GM04503 (cell line): ENCODE results near the gene EFCAB6.

Experiments used
- DNase-seq: peaks from one replicate; pipeline ENCODE4 v3.0.0-alpha.2; 2012; ENCODE audit warnings: low read depth

The EFCAB6 gene

DNA sequence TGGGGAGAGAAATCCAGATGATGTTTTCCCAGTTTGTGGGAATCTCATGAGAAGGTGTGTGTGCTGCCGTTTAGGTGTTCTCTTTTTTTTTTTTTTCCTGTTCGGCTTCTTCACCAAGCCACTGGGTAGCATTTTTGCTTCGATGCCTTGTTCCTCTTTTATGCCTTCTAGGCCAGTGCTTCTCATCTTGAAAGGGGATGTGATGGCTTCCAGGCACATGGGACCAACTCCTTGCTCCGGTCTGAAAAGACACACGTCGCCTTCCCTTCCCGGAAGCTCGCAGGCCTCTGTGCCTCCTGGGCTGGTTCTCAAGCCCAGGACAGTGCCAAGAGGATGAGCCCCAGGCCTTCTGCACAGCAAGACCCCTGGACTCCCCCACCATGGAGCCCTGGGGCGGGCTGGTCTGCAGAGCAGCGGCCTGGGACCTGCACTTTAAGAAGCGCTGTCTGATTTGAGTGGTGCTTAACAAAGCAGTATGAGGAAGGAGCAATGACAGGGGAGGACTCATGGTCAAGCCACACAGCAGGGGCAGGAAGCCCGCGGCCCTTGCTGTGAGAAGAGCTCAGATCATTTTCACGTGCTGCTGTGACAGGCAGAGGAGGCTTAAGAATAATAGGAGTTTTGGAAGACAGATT is 241.5 kb downstream of the EFCAB6 start:
- DNase-seq, result no peak

DNA sequence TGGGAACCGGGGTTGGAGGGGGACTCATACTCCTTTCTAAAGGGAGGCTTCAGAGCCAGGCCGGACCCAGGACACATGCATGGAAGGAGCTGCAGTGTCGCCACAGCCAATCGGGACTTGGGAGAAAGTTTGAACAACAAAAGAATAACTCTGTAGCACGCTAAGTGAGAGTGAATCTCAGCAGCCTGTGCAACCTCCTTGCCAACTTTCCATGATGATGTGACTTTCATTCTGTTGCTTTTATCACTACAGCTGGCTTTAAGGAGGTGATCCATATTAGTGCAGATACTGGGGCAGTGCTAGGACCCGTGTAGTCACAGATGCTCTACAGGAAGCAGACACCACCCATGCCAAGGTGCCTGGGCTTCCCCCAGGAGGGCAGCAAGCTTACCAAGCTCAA is 243.0 kb downstream of the EFCAB6 start:
- no peak for DNase-seq

DNA sequence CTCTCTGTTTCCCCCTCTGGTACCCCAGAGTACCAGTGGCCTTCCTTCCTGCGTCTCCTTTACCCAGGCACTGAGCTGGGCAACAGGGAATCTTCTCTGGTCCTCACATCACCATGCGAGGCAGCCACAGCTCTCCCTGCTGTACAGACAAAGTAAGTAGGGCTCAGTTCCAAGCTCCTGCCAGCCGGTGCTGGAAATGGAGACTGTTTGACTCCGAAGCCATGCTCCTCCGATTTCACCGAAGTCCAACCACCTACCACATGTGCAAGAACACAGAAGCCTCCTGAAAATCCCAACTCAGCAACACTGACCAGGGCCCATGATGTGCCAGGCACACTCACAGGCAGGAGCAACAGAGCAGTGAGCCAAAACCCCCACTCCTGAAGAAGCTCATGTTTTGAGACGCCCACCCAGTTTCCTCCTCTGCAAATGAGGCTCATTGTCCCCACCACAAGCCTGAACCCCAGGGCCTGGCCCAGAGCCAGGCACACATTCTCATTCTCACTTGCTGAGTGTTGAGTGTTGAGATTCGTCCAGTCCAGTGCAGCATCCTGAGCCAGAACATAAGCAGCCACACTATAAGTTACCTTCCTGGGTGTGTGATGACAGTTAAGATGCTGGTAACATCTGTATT is 244.3 kb downstream of the EFCAB6 start:
- DNase-seq, result no peak

DNA sequence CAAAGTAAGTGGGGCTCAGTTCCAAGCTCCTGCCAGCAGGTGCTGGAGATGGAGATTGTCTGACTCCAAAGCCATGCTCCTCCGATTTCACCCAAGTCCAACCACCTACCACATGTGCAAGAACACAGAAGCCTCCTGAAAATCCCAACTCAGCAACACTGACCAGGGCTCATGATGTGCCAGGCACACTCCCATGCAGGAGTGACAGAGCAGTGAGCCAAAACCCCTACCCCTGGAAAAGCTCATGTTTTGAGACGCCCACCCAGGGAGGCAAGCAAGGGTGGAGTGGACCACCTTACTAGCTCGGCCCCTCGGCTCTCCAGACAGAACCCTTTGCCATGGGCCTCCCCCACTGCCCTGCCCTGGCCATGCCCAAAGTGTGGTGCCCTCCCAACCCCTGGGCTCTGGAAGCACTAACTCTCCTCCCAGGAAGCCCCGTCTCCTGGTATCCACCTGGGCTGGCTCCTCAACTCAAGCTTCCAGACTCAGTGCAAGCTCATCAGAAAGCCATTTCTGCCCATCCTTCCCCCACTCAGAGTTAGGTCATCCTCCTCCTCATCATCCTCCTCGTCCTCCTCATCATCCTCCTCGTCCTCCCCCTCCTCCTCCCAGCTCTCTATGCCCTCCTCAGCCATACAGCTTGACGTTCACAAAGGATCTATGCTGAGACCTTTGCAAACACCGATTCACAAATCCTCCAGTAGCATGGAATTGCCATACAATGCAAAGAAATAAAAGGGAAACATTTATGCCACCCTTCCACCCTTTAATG is 245.4 kb downstream of the EFCAB6 start:
- no peak for DNase-seq

DNA sequence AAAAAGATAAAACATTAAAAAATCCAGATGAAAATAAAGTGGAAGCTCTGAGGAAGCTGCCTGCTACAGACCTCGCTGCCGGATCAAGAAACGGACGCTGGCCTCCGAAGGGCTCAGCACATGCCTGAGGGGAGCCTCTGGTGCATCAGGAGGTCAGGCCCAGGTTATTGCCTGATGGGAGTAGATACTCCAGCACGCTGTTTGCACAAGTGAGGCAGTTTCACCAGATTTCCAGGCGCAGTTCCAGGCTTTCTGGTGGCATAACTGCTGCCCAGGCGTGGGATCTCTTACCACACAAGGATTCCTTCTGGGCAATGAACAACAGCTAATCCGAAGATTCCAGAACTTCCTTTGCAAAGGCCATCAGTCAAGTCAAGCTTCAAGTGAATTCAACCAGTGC is 246.1 kb downstream of the EFCAB6 start:
- DNase-seq, result peak; percentile 10

DNA sequence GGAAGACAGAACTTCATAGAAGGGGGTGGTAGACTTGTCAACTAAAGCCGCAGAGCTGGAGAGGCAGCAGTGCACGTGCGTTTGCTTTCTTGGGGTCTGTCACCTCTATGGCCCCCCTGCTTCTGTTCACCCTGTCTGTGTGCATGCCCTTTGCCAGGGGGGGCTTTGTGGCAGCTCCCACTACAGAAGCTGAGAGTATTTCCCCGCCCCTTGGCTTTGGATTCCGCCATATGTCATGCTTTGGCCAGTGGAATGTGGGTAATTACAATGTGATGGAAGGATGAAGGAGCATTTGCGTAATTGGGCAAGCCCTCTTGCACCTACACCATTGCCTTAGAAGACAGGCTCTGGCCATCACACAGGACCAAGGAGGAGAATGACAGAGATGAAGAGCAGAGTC is 247.2 kb downstream of the EFCAB6 start:
- DNase-seq, result no peak

DNA sequence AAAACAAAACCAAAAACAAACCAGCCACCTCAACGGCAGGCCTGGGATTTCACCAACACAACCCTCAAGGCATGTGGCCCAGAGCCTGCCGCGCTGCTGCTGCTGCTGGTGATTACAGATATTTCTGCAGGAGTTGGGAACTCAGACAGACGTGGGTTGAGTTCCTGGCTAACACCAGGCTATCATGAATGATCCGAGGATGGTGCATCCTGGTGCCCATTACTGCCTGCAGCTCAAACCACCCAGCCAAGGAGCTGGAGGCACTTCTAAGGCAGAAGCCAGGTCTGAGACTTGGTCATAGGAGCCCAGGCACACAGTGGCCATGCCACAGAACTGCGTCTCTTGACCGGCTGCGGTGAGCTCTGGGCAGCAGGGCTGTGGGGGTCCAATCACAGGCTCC is 248.5 kb downstream of the EFCAB6 start:
- no peak for DNase-seq

DNA sequence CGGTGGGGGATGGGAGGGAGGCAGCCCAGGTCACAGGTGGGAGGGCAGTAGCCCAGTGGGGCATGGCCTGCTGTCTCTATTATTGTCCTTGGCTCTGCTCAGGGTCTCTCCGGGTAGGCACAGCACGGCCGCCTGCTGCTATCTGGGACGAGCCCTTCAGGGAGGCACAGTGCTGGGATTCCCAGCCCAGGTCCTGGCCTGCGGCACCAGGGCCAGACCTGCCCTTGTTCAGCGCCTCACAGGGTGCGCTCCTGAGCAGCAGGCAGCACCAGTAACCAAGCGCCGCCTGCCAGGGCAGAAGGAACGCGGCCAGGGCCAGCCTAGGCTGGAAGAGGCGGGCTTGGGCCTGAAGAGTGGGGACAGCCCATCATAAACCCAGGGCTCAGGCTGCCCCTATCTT is 249.3 kb downstream of the EFCAB6 start:
- no peak for DNase-seq

DNA sequence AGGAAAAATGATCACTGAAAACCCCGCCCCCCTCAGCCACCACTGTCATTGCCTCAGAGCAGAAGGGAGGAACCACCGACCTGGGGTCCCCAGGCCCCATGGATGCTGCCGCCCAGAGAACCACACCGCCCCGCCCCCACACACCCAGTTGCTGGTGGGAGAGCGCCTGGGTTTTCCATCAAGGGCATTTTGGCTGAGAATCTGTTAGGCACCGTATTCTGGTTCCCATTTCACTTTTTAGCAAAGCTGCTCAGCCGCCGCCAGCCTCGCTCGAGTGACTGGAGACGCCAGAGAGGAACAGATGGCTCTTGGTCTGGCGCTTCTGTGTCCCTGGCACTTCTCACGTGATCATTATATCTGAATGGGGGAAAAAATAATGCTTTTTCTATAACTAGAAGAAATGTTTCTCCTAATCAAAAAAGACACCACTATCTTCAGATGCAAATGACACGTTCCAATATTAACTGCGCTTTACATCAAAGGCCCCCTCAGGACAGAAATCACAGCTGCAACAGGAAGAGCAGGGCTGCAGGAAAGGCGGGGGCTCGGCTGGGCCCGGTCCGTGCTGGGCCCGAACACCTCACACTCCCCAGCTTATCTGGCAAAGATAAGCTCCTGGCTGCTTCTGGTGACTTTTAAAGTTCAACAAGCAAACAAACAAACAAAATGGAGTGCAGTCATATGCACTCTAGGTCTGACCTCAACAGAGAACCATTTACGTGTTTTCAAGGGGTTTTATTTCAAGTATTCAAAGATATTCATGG is 250.5 kb downstream of the EFCAB6 start:
- no peak for DNase-seq

DNA sequence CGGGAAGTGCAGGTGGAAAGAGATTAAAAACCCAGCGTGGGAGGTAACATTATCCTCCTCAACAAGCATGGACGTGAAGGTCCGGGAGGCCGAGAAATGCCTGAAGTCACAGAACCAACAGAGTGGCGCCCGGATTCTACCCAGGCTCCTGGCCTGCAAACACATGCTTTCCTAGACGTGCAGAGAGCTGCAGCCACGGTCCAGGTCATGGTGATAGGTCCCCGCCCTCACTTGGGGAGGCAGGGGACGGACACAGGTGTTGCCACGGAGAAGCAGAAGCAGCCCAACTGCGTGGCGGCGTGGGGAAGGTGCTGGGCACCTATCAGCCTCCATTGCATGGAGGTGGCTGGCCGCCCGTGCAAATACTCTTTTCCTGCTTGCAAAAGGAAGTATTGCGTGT is 251.5 kb downstream of the EFCAB6 start:
- no peak for DNase-seq

DNA sequence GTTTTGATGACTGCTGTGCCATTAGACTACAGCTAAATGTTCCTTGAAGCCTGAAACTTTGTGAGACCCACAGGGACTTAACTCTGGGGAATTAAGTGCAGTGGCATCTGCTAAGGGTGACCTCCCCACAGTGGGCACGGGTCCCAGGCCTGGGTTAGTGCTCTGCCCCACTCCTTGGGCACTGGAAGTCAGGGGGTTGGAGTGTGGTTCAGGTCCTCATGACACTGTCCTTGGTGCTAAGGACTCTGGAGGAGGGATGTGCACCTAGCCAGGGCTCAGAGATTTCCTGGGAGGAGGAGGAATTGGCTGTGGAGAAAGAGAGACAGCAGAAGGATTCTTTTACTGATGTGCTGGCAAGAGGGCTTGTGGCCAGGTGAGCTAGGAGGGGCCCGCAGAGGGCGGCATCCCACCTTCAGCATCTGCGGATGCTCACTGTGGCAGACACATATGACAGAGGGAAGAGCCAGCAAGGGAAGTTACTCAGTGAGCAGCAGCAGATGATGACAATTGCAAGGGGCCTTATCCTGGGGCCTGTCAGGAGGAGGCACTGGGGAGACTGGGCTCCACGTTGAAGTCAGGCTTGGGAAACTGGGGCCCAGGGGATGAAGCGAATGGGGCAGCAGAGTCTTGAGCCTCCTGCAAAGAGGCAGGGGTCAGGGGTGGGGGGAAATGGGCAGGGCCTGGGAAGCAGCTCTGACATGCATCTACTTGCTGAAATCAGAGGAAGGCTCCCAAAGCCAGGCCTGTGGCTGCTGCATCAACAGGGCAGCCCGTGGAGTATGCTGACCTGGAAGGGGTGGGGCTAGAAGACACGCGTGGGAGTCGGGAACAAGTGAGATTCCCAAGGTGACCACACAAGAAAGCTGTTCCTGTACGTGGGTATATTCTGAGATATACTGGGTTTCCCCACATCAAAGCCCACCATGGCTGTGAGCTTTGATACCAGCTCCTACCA is 256.3 kb downstream of the EFCAB6 start:
- no peak for DNase-seq

DNA sequence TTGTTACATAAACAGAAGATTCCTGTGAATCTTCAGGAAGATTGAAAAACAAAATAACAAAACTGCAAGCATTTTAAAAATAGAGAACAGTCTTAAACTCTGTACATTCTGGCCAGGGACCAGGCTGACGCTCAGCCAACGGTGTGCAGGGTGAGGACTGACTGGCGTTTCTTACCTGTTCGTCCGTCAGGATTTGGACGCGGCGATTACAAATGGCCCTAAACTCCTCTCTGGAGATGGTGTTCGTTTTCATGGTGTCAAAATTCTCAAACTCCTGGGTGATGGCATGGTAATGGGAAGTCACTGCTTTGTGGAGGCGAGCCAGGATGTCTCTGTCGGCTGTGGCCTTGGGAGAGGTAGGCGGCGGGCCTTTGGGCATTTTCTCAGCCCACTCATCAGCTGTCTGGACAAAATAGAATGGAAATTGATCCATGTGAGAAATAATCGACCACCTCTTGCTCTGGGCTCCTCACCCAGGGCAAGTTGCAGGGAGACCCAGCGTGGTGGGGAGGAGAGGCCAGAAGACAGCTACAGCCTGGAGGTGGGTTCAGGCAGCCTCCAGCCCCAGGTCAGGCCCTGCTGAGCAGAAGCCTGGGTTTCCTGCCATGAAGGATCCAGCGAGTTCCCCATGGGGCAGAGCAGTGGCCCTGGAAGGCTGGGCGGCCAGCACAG is 257.3 kb downstream of the EFCAB6 start:
- DNase-seq, result no peak

DNA sequence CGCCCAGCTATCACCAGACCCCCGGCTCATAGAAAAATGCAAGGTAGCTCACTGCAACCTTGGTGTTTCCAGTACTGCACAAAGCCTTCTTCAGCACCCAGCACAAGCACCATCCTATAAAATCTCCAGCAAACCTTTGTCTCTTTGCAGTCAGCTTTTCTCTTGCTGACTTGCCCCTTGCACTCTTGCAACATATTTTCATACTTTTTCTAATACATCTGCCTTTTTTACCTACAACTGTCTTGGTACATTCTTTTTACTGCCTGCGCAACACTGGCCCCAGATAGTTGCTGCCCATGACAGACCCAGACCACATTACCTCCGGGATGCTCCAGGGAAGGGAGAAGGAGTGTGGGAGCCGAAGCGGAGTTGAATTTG is 257.9 kb downstream of the EFCAB6 start:
- no peak for DNase-seq

DNA sequence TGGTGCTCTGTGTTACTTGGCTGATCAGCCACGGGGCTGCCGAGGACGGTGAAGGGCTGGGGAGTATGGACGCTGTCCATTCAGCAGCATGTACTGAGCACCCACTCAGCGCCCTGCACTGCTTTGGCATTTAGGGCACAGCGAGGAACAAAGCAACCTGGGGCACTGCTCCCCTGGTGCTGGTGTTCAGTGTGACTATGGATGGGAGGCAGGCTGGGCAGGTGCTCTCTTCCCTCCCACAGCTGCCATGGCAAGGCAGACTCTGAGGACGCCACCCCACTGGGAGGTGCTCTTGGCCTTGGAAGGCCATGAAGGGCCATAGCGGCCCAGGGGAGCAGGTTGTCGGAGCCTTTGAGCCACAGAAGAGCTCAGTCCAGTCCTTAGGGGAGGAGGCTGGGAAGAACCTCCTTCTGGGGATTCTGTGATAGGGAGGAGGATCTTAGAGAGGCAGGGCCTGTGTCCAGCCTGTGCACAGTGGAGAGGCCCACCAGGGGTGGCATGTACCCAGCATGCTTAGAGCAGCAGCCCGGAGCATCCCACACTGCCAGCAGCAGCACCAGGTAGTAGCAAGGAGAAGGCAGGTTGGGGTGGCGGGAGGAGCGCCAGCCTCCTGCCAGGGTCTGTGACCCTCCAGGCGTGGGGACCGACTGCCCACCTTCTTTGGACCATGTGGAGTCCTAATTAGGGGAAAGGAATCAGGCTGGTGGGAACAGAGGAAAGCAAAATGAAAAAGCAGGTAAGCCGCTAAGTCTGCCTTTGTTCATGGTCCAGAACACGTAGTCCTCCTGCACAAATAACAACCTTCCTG is 258.4 kb downstream of the EFCAB6 start:
- no peak for DNase-seq

DNA sequence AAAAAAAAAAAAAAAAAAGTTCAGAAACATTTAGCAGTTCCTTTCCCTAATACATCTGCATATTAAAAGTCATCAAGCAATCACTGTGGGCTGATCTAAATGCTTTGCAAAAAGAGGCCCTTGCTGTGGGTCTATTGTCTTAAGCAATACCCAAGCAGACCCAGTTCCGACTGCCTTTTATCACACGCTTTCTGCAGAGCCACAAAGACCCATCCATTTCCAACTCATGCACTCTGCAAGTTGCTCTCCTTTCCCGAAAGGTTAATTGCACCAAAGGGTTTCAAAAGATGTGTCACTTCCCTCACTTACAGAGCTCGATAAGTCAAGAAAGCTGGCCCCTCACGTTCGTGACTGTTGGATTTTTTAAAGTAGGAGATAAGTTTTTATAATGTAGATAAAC is 261.4 kb downstream of the EFCAB6 start:
- DNase-seq, result no peak

DNA sequence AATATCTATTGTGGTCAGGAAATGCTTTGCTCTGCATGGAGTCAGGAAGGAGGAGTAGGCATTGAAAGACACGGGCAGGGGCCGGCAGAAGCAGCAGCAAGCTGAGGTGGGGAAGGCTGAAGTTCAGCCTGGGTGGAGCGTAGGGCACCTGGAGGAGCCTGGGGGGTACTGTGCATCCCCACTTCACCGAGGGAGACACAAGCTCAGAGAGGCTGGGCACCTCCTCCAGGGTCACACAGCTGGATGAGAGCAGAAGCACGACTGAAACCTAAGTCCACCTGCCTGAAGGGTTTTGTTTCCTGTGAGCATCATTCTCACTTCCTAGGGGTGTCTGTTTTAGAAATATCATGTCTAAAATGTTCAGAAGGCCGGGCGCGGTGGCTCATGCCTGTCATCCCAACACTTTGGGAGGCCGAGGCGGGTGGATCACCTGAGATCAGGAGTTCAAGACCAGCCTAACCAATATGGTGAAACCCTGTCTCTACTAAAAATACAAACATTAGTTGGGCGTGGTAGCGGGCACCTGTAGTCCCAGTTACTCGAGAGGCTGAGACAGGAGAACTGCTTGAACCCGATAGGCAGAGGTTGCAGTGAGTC is 262.0 kb downstream of the EFCAB6 start:
- DNase-seq, result no peak

DNA sequence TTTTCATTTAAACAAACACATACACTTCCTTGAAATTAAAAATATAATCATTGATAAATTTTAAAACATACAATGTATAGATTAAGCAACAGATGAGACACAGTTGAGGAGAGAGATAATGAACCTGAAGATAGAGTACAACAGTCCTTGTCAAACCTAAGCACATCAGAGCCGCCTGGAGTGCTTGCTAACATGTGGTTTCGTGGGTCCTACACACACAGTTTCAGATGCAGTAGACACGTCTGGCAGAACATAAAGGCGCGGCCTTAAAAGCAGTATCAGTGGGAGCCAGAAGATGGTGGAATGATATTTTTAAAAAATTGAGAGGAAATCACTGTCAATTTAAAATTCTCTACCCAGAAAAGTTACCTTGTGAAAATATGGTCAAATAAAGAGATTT is 265.9 kb downstream of the EFCAB6 start:
- DNase-seq, result no peak

DNA sequence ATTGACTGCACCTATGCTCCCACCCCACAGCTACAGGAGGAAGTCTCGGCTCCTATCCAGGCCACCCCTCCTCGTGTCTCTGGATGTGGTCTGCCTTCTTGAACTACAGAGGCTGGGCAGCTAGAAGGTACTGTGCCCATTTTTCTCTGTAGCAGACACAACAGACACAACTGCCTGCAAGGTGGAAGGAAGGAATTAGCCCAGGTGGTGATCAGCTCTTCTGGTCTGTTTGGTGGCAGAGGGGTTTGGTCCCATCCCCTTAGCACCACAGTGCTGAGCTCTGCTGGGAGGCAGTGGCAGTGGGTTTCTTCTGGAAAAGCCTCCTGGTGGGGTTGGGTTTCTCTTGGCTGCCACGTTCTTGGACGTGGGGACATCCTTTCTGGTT is 267.8 kb downstream of the EFCAB6 start:
- no peak for DNase-seq

DNA sequence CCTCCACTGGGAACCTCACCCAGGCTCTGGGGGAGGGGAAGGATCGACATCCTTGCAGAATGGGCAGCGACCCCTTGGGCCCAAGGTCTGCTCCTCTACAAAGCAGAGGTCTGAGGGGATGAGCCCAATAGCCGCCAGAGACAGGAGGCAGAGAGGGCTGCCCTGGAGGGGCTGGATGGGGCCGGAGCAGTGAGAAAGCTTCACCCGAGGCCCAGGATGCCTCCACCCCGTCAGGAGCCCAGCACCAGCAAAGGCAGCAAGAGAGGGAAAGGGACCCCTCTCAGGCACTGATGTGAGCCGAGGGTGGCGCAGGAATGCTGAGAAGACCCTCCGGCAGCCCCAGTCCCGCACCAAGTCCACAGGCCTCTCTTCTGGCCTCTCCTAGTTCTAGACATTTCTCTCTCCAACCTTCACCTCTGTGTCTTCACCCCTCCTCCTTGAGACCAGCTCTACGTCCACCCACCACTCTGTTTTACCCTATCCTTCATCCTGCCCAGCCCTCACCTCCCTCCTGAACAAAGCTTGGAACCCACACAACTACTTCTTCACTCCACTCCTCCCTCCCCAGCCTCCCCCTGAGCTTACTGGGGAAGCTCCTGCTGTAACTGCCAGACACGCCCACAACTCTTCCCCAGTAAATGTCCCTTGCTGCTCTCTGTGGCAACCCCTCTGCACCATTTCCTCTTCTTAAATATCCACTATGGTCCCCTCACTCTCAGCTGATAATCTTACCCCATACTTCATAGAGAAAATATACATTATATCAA is 268.4 kb downstream of the EFCAB6 start:
- DNase-seq, result no peak
